Panc1 (cell line): Measurements from ENCODE around the gene AKAP7.

Source experiments
- CTCF ChIP-seq: fragments of 450-650 bp; IDR thresholded peaks from 2 replicates; pipeline ENCODE4 v1.5.1; 2017; ENCODE audit warnings: mild to moderate bottlenecking
- POLR2AphosphoS5 ChIP-seq: IDR thresholded peaks from 2 replicates; pipeline ENCODE4 v1.6.1; 2012; ENCODE audit warnings: mild to moderate bottlenecking, low read depth, low read length, moderate library complexity
- REST ChIP-seq, 2 experiments: IDR thresholded peaks; 2 replicates each; pipeline ENCODE4 v1.6.1; 2011 to 2012; ENCODE audit warnings: low read depth in 2 of 2, control low read depth in 1 of 2, low read length in 1 of 2, mild to moderate bottlenecking in 1 of 2, moderate library complexity in 1 of 2; ENCODE audit not compliant: insufficient read depth in 1 of 2

- TF ChIP-seq POLR2AphosphoS5 = no peak
- TF ChIP-seq REST (IDR thresholded peaks at IDR 0.05; ENCODE audit: insufficient read depth in 1 of 2, low read depth in 2 of 2, low read length in 1 of 2) = no peak
- TF ChIP-seq CTCF = no peak
These were observed 73.5 kb downstream of the AKAP7 start for GRCh38 chr6:131208787-131209186.
